ENCODE measurements around the gene NEK6.

NEK6 gene

GRCh38 chr9:124298646-124299235, 41.0 kb downstream of the NEK6 start:
- DNase-seq: no peak

DNA sequence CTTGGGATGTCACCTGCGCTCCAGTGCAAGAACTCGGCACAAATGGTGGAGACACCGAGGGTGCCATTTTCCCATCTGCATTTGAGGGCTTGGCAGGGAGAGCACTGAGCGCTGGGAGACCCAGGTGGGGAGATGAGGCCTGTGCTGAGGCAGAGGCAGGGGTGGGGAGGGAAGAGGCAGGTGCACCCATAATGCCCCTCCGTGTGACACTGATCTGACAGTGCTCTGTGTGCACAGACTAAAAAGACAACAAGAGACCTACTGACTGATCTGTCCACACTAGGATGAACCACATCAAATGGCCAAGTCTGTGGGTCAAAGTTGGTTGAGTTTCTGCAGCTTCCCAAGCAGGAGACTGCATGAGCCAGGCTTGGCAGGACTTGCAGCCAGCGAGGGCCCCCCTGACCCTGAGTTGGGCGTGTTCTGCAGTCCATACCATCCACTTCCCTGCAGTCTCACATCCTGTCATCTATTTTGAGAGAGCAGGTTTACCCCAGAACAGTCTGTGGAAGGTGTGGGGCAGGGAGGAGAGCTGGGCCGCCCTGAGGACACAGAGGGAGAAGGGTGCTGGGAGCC, 41.9 kb downstream of the NEK6 start:
- no peak for DNase-seq

DNA sequence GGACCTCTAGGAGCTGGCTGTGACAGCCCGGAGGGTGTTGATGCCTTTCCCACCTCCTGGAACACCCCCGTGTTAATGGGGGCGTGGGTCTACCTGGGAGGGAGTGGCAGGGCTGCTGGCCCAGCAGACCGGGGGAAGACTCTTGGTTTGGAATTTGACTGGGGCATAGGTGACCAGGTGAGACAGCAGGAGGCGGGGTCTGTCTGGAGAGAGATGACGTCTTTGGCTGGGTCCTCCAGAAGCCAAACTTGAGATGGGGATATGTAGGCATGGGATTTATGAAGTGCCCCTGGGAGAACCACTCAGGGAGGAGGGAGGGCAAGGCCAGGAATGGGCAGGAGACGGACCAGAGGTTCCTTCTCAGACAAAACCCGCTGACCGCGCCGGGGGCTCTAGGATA, 42.6 kb downstream of the NEK6 start:
- no peak for DNase-seq

DNA sequence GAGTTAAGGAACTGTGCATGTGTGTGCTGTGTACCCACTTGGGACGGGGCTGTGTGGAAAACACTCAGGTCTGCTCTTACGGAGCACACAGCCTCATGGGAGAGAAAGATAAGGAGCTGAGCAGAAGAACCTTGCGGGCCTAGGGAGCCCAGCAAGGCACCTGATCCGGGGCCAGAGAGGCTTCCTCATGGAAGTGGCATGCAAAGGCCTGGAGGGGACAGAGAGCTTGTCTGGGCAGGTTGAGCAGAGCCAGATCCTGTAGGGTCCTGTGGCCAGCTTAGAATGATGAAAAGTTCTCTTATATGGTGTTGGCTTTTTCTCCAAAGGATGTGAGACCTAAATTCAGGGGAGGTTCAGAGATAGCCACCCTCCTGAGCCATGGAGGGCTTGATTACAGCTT, 45.2 kb downstream of the NEK6 start:
- no peak for DNase-seq

DNA sequence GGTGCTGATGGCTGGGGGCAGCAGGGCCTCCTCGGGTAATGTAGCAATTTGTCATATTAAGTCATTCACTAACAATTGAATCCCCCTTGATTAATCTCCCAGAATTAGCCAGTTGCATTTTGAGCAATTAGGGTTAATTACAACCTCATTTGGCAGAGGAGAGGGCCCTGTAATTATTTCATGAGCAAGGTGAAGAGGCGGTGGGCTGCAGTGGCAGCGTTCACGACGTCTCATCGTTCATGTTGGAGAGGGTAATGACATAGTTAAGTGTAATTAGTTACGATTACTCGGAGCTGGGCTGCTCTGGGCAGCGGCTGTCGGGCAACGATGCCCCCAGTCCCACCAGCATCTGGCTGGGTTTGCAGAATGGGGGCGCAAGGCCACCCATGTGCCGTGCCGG, 46.0 kb downstream of the NEK6 start:
- no peak for DNase-seq

- DNase-seq: no peak
These were observed 46.5 kb downstream of the NEK6 start for GRCh38 chr9:124304285-124304684.

GRCh38 chr9:124306098-124306735, 48.5 kb downstream of the NEK6 start:
- no peak for DNase-seq

GRCh38 chr9:124307379-124308030, 49.8 kb downstream of the NEK6 start:
- no peak for DNase-seq

DNA sequence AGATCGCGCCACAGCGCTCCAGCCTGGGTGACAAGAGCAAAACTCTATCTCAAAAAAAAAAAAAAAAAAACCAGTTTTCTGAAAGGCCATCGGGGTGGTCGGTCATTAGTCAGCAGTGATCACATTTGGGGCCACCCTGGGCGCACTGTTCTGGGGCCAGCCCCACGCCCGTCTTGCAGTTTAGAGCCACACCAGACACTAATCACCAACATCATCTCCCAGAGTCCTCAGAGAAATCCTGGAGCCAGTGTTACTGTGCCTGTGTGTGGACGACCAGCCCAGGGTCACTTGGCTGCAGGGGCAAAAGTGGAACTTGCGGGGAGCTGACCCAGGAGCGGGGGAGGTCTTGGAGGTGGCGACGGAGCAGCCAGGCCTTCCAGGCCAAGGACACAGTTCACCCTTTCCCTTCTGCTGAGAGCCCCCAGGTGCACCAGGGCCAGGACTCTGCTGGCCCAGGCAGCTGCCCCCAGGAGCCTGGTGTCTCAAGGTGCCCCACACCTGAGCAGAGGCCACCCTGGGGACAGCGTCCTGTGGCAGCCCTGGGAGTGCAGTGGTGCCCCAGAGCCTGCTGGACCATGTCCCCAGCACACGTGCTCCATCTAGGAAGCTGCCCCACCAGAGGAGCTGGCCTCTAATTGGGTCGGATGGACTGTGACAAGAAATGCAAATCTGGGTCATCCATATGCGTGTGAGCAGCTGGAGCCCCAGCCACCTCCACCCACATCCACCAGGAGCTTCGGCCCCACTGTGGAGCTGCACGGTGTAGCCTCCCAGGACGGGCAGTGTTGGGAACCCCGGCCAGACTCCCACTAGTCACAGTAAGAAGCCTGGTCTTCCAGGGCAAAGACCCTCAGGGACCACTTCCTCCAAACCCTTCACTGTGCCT, 51.1 kb downstream of the NEK6 start:
- no peak for DNase-seq

GRCh38 chr9:124309667-124310084, 51.9 kb downstream of the NEK6 start:
- no peak for DNase-seq

DNA sequence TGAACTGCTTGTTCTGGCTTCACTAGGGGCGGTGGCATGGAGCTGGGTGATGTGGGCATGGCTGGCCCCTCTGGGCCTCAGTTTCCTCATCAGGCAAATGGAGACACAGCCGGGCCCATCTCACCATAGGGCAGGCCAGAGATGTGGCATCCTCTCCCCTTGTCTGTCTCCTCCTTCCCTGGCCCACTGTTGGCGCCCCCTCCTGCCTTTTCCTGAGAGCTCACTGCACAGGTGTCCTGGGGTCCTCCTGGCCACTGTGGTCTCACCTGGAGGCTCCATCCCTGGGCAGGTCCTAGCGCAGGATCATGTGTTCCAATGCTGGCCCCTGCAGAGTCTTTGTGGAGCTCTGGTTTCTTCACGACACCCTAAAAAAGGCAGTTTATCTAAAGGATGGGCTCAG, 53.5 kb downstream of the NEK6 start:
- no peak for DNase-seq

GRCh38 chr9:124312290-124313265, 54.8 kb downstream of the NEK6 start:
- DNase-seq: no peak

- no peak for DNase-seq
These were observed 56.2 kb downstream of the NEK6 start for GRCh38 chr9:124313940-124314339.

GRCh38 chr9:124315882-124316281, 58.1 kb downstream of the NEK6 start:
- no peak for DNase-seq

GRCh38 chr9:124320062-124320973, 62.6 kb downstream of the NEK6 start:
- no peak for DNase-seq

GRCh38 chr9:124321416-124321815, 63.7 kb downstream of the NEK6 start:
- no peak for DNase-seq

DNA sequence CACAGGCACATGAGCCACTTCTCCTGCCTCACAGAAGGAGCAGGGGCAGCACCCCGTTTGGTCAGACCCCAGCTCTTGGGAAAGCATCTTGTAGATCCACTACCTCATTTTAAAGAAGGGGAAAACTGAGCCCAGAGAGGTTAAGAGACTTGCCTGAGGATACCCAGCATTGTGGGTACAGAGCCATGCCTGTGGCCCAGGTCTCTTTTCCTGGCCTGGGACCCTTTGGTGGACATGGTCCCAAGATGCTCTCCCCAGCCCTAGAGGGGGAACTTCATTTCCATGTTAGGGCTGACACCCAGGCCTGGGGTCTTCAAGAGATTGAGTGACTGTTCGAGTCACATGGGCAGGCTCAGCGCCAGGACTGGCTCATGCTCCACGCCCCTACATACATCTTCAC, 64.2 kb downstream of the NEK6 start:
- no peak for DNase-seq

GRCh38 chr9:124322618-124323432, 65.1 kb downstream of the NEK6 start:
- no peak for DNase-seq

GRCh38 chr9:124323904-124324303, 66.2 kb downstream of the NEK6 start:
- no peak for DNase-seq

- no peak for DNase-seq
These were observed 68.1 kb downstream of the NEK6 start for GRCh38 chr9:124325816-124326215.
